HG03039 (cell line): ENCODE measurements around the gene INS.
"Not testable (repeated sequence)": the region's sequence is repeated elsewhere in the genome, so short reads cannot be mapped to it uniquely, and the experiment has no call there.

ENCODE experiments used
- ATAC-seq: cut with Tn5 transposase; IDR thresholded peaks from one replicate; pipeline ENCODE4 v1.9.1; 2021; ENCODE audit warnings: mild to moderate bottlenecking, moderate library complexity; ENCODE audit not compliant: unreplicated experiment

The INS gene

GRCh38 chr11:2135648-2136201 is 25.3 kb downstream of the INS start:
- ATAC-seq: no peak

- no peak for ATAC-seq
These were observed 25.9 kb downstream of the INS start for GRCh38 chr11:2135018-2135569.

GRCh38 chr11:2134022-2135010 is 26.7 kb downstream of the INS start:
- ATAC-seq: no peak

GRCh38 chr11:2133241-2134021 is 27.6 kb downstream of the INS start:
- no peak for ATAC-seq

GRCh38 chr11:2132874-2133240 is 28.2 kb downstream of the INS start:
- ATAC-seq: no peak

- ATAC-seq: no peak
These were observed 28.8 kb downstream of the INS start for GRCh38 chr11:2132246-2132645.

- ATAC-seq: no peak
These were observed 29.4 kb downstream of the INS start for GRCh38 chr11:2131371-2132236.

- no peak for ATAC-seq
These were observed 30.1 kb downstream of the INS start for GRCh38 chr11:2130881-2131352.

- ATAC-seq: no peak
These were observed 31.2 kb downstream of the INS start for GRCh38 chr11:2129699-2130366.

- ATAC-seq: no peak
These were observed 31.7 kb downstream of the INS start for GRCh38 chr11:2129308-2129698.

- ATAC-seq: no peak
These were observed 32.3 kb downstream of the INS start for GRCh38 chr11:2128511-2129307.

GRCh38 chr11:2128130-2128510 is 32.9 kb downstream of the INS start:
- no peak for ATAC-seq

- no peak for ATAC-seq
These were observed 33.4 kb downstream of the INS start for GRCh38 chr11:2127482-2128129.

- no peak for ATAC-seq
These were observed 34.4 kb downstream of the INS start for GRCh38 chr11:2126520-2127085.

- ATAC-seq: not testable (repeated sequence)
These were observed 36.1 kb downstream of the INS start for GRCh38 chr11:2124736-2125484.

GRCh38 chr11:2123628-2123960 is 37.4 kb downstream of the INS start:
- no peak for ATAC-seq

GRCh38 chr11:2122907-2123627 is 37.9 kb downstream of the INS start:
- no peak for ATAC-seq
